PC-9 (cell line): ENCODE measurements around the gene FAM117B. TPM values are rescaled to one million over a fixed set of nuclear protein-coding genes. Genes with fewer than 3 reads are reported as not detected.

ENCODE experiments used
- Bru-seq: library from RNA; stranded (reverse); fragments of 400-500 nt; gene quantifications from one replicate; lab custom pipeline; 2021; lab: Mats Ljungman, UMichigan
- BruChase-seq, 2 experiments: library from RNA; stranded (reverse); fragments of 400-500 nt; gene quantifications; one replicate each; lab custom pipeline; 2021; lab: Mats Ljungman, UMichigan
- BruUV-seq: library from RNA; stranded (reverse); fragments of 400-500 nt; replicated peaks from 2 replicates; lab custom pipeline; 2021; lab: Mats Ljungman, UMichigan
- CTCF ChIA-PET: fragments of 300-600 bp; sonication (Branson Sonifier 250); formaldehyde crosslinking; loops from one replicate; lab custom pipeline; 2022; ENCODE audit warnings: antibody characterized with exemption; lab: Charles Lee
- POLR2A ChIA-PET: fragments of 300-600 bp; sonication (Branson Sonifier 250); formaldehyde crosslinking; loops from one replicate; lab custom pipeline; 2022; ENCODE audit warnings: antibody characterized with exemption; ENCODE audit not compliant: unreplicated experiment; lab: Charles Lee
- DNase-seq, 2 experiments: peaks; one replicate each; pipeline versions ENCODE4 v3.0.0 to v3.0.0-alpha.2; 2015 to 2022; ENCODE audit warnings: mixed read lengths in 1 of 2
- H2AFZ ChIP-seq: fragments of 200-600 bp; sonication (generic); 2 replicates; pipeline ENCODE4 v1.8.1; 2017; ENCODE audit warnings: antibody characterized with exemption
- H3F3A ChIP-seq: fragments of 200-600 bp; sonication (generic); 2 replicates; pipeline ENCODE4 v1.8.1; 2017; ENCODE audit warnings: antibody characterized with exemption, mild to moderate bottlenecking, low read depth; ENCODE audit not compliant: insufficient read depth
- H3K27ac ChIP-seq: fragments of 200-600 bp; sonication (generic); 2 replicates; pipeline ENCODE4 v1.6.1; 2016; ENCODE audit warnings: mixed run types
- H3K27me3 ChIP-seq: fragments of 200-600 bp; sonication (generic); 2 replicates; pipeline ENCODE4 v1.6.1; 2016; ENCODE audit warnings: low read depth, mixed run types; ENCODE audit not compliant: insufficient read depth
- H3K36me3 ChIP-seq: fragments of 200-600 bp; sonication (generic); 2 replicates; pipeline ENCODE4 v1.6.1; 2016; ENCODE audit warnings: low read depth, mixed run types
- H3K4me1 ChIP-seq: fragments of 200-600 bp; sonication (generic); replicated peaks from 2 replicates; pipeline ENCODE4 v1.6.1; 2016; ENCODE audit warnings: mixed run types; ENCODE audit not compliant: insufficient read depth
- H3K4me2 ChIP-seq: fragments of 200-600 bp; sonication (generic); 2 replicates; pipeline ENCODE4 v1.6.1; 2017; ENCODE audit warnings: mixed run types
- H3K4me3 ChIP-seq: fragments of 200-600 bp; sonication (generic); 2 replicates; pipeline ENCODE4 v1.6.1; 2016; ENCODE audit warnings: mixed run types
- H3K79me2 ChIP-seq: fragments of 200-600 bp; sonication (generic); 2 replicates; pipeline ENCODE4 v1.6.1; 2017; ENCODE audit warnings: low read depth, mixed run types
- H3K9me2 ChIP-seq: fragments of 200-600 bp; sonication (generic); 2 replicates; pipeline ENCODE4 v1.8.1; 2017; ENCODE audit warnings: mild to moderate bottlenecking; ENCODE audit not compliant: insufficient read depth
- H3K9me3 ChIP-seq: fragments of 200-600 bp; sonication (generic); 2 replicates; pipeline ENCODE4 v1.8.1; 2016; ENCODE audit warnings: low read depth; ENCODE audit not compliant: insufficient read depth
- H4K20me1 ChIP-seq: fragments of 200-600 bp; sonication (generic); 2 replicates; pipeline ENCODE4 v1.8.1; 2017; ENCODE audit not compliant: insufficient read depth
- CTCF ChIP-seq: fragments of 200-600 bp; sonication (generic); conservative IDR thresholded peaks from 2 replicates; pipeline ENCODE4 v1.6.1; 2017; ENCODE audit warnings: mixed run types, antibody characterized with exemption, mild to moderate bottlenecking, moderate library complexity
- EZH2 ChIP-seq: fragments of 200-600 bp; sonication (generic); IDR thresholded peaks from 2 replicates; pipeline ENCODE4 v1.8.0; 2017; ENCODE audit warnings: antibody characterized with exemption, low read depth
- intact Hi-C: fragments of 100-400 bp; cut with micrococcal nuclease; formaldehyde crosslinking; loops from one replicate; pipeline ENCODE4 v1.10.0; 2022; ENCODE audit not compliant: unreplicated experiment
- long read RNA-seq: library from polyadenylated mRNA; stranded (forward); transcript quantifications from one replicate; pipeline ENCODE4 v2.0.0, GENCODE V29; 2022
- total RNA-seq: library from RNA; stranded (reverse); gene quantifications from 2 replicates; pipeline ENCODE4 v1.2.3, GENCODE V29; 2021

FAM117B gene
- total RNA-seq (8.2 and 8.8 TPM in 2 replicates), Bru-seq, nascent RNA (percentile 57 among the genes with signal in this experiment), BruChase-seq, experiment 1, labeled RNA remaining after a 2-hour chase (percentile 50 among the genes with signal in this experiment), BruChase-seq, experiment 2, labeled RNA remaining after a 6-hour chase (percentile 48 among the genes with signal in this experiment)
- long read RNA-seq, full-length matches to known transcripts: 1 of 2 reads
- long read RNA-seq, partial matches to known transcripts: 1 of 2 reads
- long read RNA-seq, other reads (novel, unspliced or antisense): 0 of 2 reads

GRCh38 chr2:202634556-202635427 is at the start of gene FAM117B:
FAM117B (plus strand) TSS chr2:202634969; CDS start chr2:202635188, 219 bp downstream.
- TF ChIP-seq CTCF (no peak), EZH2 (no peak)
- Histone ChIP-seq H3K9me2 (no peaks in the 10 kb centered on the region), H3K27ac (peak within 1 kb of the TSS; percentile 40), H2AFZ (peak within 1 kb of the TSS; percentile 91), H3K4me3 (peak within 1 kb of the TSS; percentile 86), H3K79me2 (peaks cover 15% of the 10 kb centered on the region; the same call in 1 of the 2 replicates), H3K4me1 (peaks cover 7% of the 10 kb centered on the region), H3F3A (0 out of 2 replicates have a peak, but pooled peaks cover 5% of the 10 kb centered on the region), H3K4me2 (peak within 1 kb of the TSS; percentile 75), H3K9me3 (no peaks in the 10 kb centered on the region), H3K27me3 (no peaks in the 10 kb centered on the region), H4K20me1 (no peaks in the 10 kb centered on the region), H3K36me3 (no peaks in the 10 kb centered on the region)
- intact Hi-C loops: loop anchor here (5.0 kb wide), 1 partner anchor 238 kb away; the partner anchor contains the start of gene ICA1L
- no TSS peak for BruUV-seq
- POLR2A ChIA-PET: interaction anchor here (0.5 to 0.7 kb wide), 4 partner anchors 65 to 646 kb away, joined by 3 to 7 read pairs (median 4); no protein-coding TSS in a partner anchor
- CTCF ChIA-PET: no interaction called here
- DNase-seq: peak; percentile 87 to 93

DNA sequence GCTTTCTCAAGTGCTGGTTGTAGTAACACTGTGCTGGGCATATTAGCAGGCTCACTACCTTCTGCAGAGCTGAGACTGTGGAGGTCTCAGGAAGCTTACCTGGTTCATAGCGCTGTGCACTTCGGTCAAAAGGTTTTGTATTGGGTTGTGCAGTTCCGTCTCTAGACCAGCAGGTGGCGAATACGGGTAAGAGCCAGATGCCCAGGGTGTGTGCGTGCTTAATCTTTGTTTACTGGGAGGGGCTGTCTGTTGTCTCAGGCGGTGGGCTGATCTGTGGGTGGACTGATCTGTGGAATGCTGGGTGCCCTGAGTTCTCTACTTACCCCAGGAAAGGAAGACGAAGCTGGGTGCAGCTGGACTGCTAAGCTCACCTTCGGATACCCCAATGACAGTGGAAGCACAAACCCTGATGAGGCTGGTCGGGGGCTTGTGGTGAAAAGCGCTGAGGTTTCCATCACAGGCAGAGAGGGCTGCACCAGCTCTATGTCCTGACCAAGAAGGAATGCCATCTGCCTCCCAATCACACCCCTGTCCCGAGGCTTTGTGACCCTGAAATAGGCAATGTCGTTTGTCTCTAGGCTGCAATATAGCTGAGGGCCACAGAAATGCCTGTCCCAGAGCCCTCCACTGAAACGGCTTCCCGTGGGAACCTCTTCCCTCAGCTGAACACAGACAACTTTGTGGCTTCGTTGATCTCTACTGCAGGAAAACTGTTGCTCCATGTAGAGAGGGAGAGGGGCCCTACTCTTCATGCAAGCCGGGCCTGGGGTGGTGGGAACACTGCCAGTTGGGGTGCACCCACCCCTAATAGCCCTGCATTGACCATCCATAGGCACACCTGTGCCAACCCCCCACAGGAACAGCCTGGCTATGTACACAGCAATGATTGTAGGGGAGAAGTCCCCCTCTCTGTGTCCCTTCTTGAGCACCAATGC is 45.9 kb upstream of the FAM117B start:
- TF ChIP-seq EZH2: no peak
- TF ChIP-seq CTCF: peak; percentile 89
- H3K36me3 ChIP-seq: no peaks in the 10 kb centered on the region
- no peaks in the 10 kb centered on the region for H4K20me1 ChIP-seq
- CTCF ChIA-PET: interaction anchor here (0.6 to 1.3 kb wide), 3 partner anchors 10 to 129 kb away, joined by 3 to 17 read pairs (median 3); no protein-coding TSS in a partner anchor
- no TSS peak for BruUV-seq
- intact Hi-C loops: loop anchor here (2.0 kb wide), 1 partner anchor 282 kb away; the partner anchor contains the start of gene ICA1L
- no peaks in the 10 kb centered on the region for H3K4me1 ChIP-seq
- no peak overlapping the region for H2AFZ ChIP-seq
- POLR2A ChIA-PET: no interaction called here
- no peaks in the 10 kb centered on the region for H3K9me3 ChIP-seq
- H3K4me2 ChIP-seq: no peak overlapping the region
- H3K27me3 ChIP-seq: no peaks in the 10 kb centered on the region
- H3K27ac ChIP-seq: no peak overlapping the region
- DNase-seq: peak; percentile 36 to 45
- no peaks in the 10 kb centered on the region for H3F3A ChIP-seq
- H3K9me2 ChIP-seq: no peaks in the 10 kb centered on the region
- H3K4me3 ChIP-seq: no peak overlapping the region
- no peaks in the 10 kb centered on the region for H3K79me2 ChIP-seq
